ENCODE measurements around the gene SIDT1.
"Not testable (repeated sequence)": the region's sequence is repeated elsewhere in the genome, so short reads cannot be mapped to it uniquely, and the experiment has no call there.

SIDT1 gene

DNA sequence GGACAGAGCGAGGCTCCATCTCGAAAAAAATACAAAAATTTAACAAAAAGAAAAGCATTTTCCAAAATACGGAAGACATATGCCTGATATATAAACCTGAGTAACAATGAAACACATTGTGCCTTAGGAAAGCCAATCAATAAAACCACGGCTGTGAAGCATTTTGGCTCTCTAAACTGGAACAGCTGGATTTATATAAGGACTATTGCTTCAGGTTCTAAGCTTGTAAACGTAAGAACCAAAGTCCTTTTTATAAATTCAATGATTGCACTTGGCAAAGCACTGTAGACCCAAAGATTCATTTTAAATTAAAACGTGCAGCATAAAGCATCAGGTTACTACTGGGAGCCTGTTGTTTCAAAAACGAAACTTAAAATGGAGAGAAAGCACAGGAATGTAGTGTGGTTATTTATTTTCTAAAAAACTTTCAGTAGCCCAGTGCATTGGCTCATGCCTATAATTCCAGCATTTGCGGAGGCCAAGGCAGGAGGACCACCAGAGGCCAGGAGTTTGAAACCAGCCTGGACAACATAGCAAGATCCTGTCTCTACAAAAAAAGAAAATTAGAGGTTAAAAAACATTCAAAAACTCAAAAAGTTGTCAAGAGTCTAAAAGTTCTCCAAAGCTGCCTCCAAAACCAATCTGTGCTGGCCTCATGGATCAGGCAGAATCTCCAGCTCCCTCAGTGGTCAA lies 102.6 kb downstream of the SIDT1 start:
- no peak for DNase-seq (ENCODE audit: low read depth)

DNA sequence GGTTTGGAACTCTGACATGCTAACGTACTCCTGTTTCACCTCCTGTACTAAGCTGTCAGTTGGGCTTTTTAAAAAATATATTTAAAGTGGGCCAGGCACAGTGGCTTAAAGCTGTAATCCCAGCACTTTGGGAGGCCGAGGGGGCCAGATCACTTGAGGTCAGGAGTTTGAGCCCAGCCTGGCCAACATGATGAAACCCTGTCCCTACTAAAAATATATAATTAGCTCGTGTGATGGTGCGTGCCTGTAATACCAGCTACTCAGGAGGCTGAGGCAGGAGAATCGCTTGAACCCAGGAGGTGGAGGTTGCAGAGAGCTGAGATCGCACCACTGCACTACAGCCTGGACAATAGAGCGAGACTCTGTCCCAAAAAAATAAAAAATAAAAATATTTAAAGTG lies 103.7 kb downstream of the SIDT1 start:
- DNase-seq (ENCODE audit: low read depth) = not testable (repeated sequence)

DNA sequence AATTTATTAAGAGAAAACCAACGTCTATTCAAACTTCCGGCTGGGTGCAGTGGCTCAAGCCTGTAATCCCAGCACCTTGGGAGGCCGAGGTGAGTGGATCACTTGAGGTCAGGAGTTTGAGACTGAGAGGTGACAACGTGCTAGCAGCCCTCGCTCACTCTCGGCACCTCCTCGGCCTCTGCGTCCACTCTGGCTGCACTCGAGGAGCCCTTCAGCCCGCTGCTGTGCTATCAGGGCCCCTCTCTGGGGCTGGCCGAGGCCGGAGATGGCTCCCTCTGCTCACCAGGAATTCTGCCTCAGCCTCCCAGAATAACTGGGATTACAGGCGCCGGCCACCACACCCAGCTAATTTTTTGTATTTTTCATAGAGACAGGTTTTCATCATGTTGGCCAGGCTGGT lies 105.4 kb downstream of the SIDT1 start:
- no peak for DNase-seq (ENCODE audit: low read depth)

DNA sequence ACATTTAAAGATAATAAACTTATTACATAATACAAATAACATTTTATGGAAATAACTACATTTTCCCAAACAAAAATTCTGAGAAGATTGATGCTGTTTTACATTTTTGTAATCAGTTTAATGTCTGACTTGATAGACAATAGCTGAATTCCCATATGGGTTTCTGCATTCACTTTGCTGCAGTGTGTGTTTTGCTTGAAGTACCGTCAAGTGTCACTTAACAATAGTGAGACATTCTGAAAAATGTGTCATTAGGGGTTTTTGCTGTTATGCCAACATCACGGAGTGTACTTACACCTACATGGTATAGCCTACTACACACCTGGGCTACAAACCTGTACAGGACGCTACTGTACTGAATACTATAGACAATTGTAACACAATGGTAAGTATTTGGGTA lies 106.6 kb downstream of the SIDT1 start:
- DNase-seq (ENCODE audit: low read depth) = no peak

DNA sequence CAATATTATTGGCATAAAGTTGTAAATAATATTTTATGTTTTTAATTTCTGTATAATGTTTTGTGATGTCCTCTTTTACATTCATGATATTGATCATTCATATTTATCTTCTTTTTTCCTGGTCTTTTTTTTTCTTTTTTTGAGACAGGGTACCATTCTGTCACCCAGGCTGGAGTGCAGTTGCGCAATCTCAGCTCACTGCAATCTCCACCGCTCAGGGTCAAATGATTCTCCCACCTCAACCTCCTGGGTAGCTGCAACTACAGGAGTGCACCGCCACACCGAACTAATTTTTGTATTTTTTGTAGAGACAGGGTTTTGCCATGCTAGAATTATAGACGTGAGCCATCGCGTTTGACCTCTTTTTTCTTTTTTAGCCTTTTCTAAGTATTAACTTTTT lies 111.2 kb downstream of the SIDT1 start:
- DNase-seq (ENCODE audit: low read depth) = no peak

DNA sequence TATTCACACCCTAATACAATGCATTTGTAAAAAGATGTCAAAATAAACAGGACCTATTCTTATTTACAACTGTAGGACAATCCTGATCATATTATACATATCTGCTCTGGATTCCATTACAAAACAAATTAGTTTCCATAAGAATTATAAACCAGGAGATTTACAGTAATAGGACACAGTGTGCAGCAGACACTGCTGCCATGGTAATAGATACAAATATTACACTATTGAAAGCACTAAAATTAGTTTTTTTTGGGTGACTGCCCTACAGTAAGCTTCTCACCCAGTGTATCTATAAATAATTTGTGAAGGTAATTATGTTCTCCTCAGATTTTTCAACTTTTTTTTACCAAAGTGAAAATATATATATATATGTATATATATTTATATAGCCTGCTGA lies 116.2 kb downstream of the SIDT1 start:
- DNase-seq (ENCODE audit: low read depth) = no peak

DNA sequence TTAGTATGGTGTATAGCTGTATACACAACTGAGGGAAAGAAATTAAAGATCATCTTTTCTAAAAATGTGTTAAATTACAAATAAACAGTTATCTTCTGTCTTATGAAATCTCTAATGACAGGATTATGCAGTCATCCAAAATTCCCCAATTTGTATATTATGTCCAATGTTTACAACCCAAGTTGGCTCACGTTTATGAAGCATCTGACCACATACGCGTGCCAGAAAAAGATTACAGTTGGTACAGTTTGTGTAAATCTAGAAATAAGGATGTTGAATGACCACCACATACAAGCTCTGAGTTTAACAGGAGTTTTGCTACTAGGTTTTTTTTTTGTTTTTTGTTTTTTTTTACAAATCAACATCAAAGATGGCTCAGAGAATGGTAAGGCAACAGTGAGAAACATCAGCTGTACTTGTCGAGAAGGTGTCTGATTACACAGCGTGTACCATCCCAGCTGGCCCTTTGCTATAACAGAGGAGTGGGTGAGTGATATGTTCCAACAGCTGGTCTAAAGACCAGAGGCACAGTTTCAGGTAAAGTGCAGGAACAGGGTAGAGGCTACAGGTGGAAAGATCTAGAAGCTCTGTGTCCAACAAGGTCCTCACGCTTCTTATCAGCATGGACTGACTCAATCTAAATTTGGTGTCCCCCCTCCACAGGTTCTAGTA lies 117.0 kb downstream of the SIDT1 start:
- DNase-seq (ENCODE audit: low read depth) = no peak

DNA sequence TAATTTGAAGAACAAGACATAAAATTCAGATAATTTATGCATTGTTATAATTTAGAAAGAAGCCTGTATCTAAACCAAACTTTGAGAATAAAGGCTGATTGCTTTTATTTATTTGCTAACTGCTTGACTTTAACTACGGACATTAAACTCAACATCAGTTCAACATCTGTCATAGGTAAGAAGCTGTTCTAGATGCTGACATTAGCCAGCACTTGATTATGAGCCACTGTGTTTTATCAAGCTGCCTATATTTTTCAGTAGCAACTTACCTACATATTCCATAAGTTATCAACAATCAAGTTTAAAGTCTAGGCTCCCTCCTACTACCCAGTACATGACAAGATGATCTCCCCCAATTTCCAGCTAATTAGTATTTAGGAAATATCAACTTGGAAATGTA lies 122.0 kb downstream of the SIDT1 start:
- DNase-seq (ENCODE audit: low read depth) = no peak

DNA sequence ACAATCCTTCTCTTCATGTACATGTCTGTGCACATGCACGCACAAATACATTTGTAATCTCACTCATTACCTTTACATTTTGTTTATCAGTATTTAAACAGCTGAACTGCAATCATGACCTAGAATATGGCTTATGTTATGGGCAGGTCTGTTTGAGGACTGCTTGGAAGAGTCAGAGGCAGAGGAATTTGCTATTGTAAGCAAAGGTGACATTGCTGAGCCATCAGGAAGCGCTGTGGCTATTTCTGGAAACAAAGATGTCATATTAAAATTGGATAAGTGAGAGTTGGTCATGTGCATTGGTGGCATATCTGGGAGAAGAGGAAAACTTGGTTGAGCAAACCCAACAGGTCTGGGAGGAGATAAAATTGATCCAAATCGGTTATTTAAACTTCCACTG lies 122.5 kb downstream of the SIDT1 start:
- no peak for DNase-seq (ENCODE audit: low read depth)

DNA sequence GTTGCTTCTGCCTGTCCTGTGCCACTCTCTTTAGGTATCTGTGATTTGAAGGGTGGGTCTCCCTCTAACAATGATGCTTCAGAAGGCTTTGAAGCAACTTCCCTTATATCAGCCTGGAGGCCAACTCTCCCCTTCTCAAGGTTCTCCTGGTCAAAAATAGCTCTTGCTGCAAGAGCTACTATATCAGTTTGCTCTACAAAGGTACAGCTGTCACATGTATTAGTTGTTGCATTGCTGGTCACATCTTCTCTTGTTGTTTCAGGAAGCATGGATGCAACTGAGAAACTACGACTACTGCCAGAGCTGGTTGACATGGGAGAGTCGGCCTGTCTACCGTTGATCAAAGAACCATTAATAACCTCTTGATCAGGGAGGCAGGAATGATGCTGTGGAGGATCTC lies 125.8 kb downstream of the SIDT1 start:
- no peak for DNase-seq (ENCODE audit: low read depth)

DNA sequence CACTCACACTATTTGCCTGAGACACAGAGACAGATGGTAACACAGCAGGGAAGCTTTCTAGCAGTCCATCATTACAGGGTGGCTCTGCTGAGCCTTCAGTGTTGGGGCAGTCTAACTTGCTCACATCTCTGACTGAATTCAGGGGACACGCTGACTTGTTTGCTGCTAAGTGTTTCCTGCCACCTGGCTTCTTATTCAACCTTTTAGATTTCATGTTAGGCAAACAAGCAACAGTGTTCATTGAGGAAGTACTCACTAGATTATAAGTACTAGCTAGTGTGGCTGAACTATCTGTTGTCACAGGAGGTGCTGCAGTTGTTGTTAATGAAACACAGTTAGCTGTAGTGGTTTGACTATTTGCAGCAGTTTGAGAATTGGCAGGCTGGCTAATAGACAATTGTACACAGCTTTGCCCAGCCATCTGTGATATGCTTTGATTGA lies 126.8 kb downstream of the SIDT1 start:
- no peak for DNase-seq (ENCODE audit: low read depth)

DNA sequence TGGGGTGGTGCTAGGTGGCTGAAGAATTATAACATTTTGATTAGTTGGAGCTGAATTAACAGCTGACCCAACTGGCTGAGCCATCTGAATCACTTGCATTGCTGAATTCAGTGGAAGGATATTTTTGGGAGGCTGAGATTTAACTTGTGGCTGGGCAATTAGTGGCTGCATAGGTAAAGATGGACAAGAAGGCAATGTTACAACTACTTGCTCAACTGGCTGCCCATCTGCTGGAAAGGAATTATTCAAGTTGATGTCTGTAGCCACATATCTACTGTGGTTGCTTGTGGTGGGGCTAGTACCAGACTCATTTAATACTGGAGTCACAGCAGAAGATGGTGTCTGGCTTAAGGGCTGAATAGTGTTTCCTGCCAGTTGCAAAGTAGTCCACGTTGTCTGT lies 127.6 kb downstream of the SIDT1 start:
- no peak for DNase-seq (ENCODE audit: low read depth)

DNA sequence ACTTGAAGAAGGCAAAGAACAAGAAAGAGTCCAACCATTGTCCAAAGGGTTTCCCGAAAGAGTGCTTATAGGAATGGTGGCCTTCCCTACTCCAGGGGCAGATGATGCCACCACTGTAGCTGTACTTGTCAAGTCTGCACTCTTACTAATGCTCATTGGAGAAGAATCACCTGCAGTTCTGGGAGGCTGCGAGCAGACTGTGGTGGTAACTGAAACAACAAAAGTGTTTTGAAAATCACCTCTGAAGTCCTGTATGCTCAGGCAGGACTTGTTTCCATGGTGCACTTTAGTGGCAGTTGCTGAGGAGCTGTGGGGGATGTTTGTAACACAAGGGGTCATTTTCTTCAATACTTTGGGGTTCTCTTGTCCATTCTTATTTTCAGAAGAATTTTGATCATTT lies 128.1 kb downstream of the SIDT1 start:
- no peak for DNase-seq (ENCODE audit: low read depth)

DNA sequence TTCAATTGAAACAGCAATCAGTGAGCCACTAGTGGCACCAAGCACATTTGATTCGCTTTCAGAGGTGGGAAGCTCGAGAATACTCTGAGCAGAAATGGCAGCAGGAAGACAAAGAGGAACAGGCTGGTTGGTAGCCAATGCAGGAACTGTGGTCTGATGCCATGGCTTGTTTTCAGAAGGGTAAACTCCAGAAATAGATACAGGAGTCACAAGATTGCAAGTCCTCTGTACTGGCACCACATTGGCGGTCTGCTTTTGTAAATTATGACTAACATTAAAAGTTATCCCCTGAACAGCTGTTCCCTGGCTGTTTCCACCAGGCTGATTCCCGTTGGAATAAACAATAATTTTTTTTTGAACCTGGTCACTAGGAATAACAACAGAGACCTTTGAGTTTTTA lies 128.5 kb downstream of the SIDT1 start:
- DNase-seq (ENCODE audit: low read depth) = no peak

DNA sequence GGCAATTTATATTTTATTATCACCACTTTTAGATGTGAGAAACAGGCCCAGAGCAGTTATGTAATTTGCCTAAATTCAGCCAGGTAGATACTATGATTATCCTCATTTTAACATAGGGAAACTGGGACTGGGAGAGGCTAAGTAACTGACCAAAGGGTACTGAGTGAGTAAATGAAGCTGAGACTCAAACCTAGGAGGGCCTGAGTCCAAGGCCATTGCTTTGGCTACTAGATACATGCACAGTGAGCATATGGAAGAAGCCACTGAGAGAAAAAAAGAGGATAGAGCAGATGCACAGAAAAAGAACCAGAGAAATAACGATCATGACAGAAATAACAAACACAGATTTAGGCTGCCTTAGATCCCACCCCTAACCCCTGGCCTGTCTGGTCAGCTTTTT lies 130.5 kb downstream of the SIDT1 start:
- no peak for DNase-seq (ENCODE audit: low read depth)

DNA sequence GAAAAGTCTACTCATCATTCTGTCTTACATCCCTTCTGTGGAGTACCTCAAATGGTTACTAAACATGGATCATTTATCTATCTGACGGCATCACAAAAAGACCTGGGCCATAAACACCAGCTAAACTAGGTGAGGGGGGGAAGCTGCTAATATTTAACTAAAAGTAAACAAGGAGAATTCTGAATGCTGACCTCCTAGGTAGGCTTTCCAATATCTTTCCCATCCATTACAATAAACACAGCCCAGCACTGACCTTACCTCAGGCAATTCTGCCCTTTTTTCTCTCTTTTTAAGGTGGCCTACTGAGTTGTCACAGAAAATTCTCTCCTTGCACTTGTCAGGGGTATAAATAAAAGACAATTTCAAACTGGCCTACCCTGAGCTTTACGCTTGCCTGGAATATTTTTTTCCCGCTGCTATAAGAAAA lies 131.0 kb downstream of the SIDT1 start:
- DNase-seq (ENCODE audit: low read depth) = no peak

DNA sequence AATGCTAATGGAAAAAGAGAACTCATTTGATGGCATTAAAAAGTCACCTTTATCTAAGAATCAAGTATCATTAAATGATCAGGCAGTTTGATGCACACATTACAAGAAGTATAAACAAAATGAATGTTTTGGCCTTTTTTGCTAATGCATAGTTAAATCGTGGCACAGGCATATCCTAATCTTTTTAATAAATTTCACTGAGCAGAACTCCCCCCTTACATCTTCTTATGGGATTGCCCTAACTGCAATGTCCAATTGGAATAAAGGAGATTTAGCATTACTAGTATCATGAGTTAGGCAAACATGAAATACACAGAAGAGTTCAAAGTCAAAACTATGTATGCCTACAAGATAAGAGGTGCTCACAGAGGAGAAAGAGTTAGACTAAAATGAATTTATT lies 131.4 kb downstream of the SIDT1 start:
- no peak for DNase-seq (ENCODE audit: low read depth)

DNA sequence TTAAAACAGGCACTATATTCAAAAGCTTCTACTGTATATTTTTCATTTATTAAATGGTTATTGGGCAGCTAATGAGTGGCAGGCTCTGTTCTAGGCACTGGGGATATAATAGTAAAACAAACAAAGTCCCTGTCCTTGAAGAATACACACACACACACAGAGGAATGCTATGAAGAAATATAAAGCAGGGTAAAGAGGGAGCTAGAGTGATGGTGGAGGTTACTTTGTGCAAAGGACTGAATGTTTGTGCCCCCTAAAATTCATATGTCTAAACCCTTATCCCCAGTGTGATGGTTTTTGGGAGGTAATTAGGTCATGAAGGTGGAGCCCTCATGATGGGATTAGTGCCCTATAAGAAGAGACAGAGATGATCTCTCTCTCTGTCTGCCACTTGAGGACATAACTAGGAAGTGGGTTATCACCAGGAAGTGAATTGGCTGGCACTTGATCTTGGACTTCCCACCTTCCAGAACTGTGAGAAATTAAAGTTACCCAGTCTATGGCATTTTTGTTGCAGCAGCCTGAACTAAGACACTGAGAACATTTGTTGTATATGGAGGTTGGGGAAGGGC lies 132.3 kb downstream of the SIDT1 start:
- no peak for DNase-seq (ENCODE audit: low read depth)

DNA sequence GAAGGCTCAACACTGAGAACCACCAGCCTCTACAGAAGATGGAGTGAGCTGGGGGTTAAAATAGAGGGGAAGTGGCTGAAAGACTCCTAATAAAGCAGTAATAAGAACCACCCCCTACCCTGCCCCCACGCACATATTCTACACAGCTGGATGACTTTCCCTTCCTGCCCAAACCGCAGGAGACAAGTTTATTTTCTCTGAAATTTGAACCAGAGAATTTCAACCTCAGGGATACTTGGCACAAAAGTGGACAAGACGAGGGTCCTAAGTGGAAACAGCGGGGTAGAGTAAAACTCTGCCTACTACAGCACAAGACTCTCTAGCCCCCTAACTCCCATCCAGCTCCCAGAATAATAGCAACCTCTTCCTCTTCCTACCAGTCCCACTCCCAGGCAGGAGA lies 135.7 kb downstream of the SIDT1 start:
- DNase-seq (ENCODE audit: low read depth) = no peak

DNA sequence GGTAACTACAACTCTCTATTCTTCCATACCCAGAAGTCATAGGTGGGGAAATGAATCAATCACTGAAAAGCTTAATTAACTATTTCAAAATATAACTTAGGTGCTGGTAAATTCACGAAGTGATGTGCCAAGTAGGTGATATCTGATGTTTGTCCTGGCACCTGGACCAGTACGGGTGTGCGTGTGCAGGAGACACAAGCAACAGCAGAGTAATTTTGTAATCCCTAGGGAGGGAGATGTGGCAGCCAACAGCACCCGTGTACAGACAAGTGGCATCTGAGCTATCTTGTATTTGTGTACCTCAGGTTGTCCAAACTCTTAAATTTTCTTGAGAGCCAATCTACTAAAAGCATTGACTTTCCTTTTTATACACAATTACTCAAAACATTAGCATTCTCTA lies 141.2 kb downstream of the SIDT1 start:
- no peak for DNase-seq (ENCODE audit: low read depth)

DNA sequence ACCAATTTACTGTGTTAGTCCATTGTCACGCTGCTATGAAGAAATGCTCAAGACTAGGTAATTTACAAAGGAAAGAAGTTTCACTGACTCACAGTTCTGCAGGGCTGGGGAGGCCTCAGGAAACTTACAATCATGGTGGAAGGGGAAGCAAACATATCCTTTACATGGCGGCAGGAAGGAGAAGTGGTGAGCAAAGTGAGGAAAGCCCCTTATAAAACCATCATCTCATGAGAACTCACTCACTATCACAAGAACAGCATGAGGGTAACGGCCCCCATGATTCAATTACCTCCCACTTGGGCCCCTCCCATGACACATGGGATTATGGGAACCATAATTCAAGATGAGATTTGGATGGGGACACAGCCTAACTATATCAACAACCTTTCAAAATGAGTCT lies 143.9 kb downstream of the SIDT1 start:
- no peak for DNase-seq (ENCODE audit: low read depth)

DNA sequence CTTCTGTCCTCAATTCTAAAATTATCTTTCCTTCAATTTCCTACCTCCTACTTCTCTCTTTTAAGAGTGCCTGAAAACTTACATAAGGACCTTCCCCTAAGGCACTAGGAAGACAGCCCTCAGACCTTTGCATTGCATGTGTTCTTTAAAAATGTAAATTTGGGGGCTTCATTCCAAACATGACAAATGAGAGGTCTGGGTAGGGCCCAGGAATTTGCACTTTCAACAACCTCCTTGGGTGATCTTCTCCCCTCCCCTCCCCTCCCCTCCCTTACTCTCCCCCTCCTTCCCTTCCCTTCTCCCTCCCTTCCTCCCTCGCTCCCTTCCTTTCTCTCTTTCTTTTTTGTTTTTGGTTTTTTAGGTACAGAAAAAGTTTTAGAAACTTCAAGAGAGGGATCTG lies 145.4 kb downstream of the SIDT1 start:
- no peak for DNase-seq (ENCODE audit: low read depth)

DNA sequence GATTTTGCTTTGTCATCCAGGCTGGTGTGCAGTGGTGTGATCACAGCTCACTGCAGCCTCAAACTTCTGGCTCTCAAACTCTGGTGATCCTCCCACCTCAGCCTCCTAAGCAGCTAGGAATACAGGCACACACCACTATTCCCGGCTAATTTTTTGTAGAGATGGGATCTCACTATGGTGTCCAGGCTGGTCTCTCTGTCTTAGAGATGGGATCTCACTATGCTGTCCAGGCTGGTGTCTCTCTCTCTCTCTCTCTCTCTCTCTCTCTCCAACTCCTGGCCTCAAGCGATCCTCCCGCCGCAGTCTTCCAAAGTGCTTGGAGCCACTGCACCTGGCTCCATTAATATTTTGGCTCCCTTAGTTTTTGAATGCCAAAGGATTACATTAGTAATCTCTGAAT lies 146.4 kb downstream of the SIDT1 start:
- no peak for DNase-seq (ENCODE audit: low read depth)
